ENCODE data around the gene TRAF7. TPM values are rescaled to one million over a fixed set of nuclear protein-coding genes. Genes with fewer than 3 reads are reported as not detected.

The TRAF7 gene
- total and polyA plus RNA-seq, 2 of the 13 experiments (the other 11 are each of a cell fraction or from before 2014, with no cell fraction given), result 47.9 to 65.6 TPM

DNA sequence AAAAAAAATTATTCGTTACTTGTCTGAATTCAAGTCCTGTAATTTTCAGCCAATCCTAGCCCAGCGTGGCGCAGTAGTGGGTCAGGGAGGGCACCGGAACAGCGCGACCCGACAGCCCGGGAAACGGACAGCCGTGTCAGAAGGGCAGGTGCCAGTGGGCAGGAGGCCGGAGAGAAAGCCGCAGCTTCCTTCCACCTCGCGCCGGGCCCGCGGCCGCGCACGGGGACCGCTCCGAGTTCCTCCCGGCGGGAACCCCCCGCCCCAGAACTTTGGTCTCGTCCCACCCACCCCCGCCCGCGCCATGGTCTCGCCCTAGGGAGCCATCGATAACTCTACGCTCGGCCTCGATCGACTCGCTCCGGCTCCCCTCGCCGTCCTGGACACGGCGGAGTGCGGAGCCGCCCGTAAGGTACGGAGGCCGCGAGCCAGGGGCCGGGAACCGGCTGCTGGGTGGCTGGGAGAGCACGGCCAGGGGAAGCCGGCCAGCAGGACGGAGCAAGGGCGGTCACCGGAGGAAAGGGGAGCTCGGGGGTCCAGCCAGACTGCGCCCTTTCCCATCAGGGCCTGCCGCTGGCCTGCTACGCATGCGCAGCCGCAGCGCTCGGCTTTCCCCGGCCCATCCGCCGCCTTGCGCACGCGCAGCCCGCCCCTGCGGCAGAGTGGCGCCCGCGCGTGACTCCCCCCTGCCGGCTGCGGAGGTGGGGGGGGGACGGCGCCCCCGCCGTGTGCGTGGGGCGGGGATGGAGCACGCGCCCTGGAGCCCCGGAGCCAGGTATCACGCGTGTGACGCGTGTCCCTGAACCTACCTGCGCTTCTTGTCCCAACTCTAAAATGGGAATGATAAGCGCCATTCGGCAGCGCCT, 49.8 kb downstream of the TRAF7 start, which contains the start of gene MLST8 (continued):
- peak; percentile 81; the same call in 1 of the 2 replicates for TF ChIP-seq ZNF136 (CRISPR knock-in tag; IDR thresholded peaks at IDR 0.05; ENCODE audit: low read depth)
- TF ChIP-seq TAF15 (IDR thresholded peaks at IDR 0.05; ENCODE audit: low read depth, low read length, poor library complexity, severe bottlenecking), result peak; percentile 79
- TF ChIP-seq, protein P1, sequence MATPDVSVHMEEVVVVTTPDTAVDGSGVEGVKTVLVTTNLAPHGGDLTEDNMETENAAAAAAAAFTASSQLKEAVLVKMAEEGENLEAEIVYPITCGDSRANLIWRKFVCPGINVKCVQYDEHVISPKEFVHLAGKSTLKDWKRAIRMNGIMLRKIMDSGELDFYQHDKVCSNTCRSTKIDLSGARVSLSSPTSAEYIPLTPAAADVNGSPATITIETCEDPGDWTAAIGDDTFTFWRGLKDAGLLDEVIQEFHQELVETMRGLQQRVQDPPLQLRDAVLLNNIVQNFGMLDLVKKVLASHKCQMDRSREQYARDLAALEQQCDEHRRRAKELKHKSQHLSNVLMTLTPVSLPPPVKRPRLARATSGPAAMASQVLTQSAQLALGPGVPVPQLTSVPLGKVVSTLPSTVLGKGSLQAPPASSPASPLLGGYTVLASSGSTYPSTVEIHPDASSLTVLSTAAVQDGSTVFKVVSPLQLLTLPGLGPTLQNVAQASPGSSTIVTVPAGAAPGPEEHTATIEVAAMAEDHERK (CRISPR knock-in tag; IDR thresholded peaks at IDR 0.05; ENCODE audit: low read depth), result no peak; the same call in none of the 2 replicates
- peak; percentile 28; the same call in 1 of the 2 replicates for TF ChIP-seq GATAD2A (CRISPR knock-in tag; IDR thresholded peaks at IDR 0.05)
- peak; percentile 99 for TF ChIP-seq ZFX (CRISPR knock-in tag; IDR thresholded peaks at IDR 0.05; ENCODE audit: low read depth)
- 0 out of 2 replicates have a peak, but pooled peaks have one; percentile 37 for TF ChIP-seq ZNF552 (CRISPR knock-in tag; IDR thresholded peaks at IDR 0.05; ENCODE audit: borderline replicate concordance)
- no peak for TF ChIP-seq NR2F1 (CRISPR knock-in tag; IDR thresholded peaks at IDR 0.05)
- TF ChIP-seq, protein P2, sequence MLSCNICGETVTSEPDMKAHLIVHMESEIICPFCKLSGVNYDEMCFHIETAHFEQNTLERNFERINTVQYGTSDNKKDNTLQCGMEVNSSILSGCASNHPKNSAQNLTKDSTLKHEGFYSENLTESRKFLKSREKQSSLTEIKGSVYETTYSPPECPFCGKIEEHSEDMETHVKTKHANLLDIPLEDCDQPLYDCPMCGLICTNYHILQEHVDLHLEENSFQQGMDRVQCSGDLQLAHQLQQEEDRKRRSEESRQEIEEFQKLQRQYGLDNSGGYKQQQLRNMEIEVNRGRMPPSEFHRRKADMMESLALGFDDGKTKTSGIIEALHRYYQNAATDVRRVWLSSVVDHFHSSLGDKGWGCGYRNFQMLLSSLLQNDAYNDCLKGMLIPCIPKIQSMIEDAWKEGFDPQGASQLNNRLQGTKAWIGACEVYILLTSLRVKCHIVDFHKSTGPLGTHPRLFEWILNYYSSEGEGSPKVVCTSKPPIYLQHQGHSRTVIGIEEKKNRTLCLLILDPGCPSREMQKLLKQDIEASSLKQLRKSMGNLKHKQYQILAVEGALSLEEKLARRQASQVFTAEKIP (CRISPR knock-in tag; IDR thresholded peaks at IDR 0.05; ENCODE audit: borderline replicate concordance), result no peak
- peak; percentile 70; the same call in 1 of the 2 replicates for TF ChIP-seq MIER3 (CRISPR knock-in tag; IDR thresholded peaks at IDR 0.05; ENCODE audit: borderline replicate concordance)
- TF ChIP-seq NFKB2 (CRISPR knock-in tag; IDR thresholded peaks at IDR 0.05; ENCODE audit: borderline replicate concordance), result peak; percentile 83; the same call in 1 of the 2 replicates
- peak; percentile 95 for TF ChIP-seq HNRNPLL (IDR thresholded peaks at IDR 0.05; ENCODE audit: low read depth, low read length, poor library complexity, severe bottlenecking)
- peak; percentile 81 for TF ChIP-seq ZMYM4 (CRISPR knock-in tag; IDR thresholded peaks at IDR 0.05)
- 0 out of 2 replicates have a peak, but pooled peaks have one; percentile 73 for TF ChIP-seq ZNF607 (CRISPR knock-in tag; IDR thresholded peaks at IDR 0.05; ENCODE audit: borderline replicate concordance)
- TF ChIP-seq YEATS4 (CRISPR knock-in tag; IDR thresholded peaks at IDR 0.05; ENCODE audit: borderline replicate concordance), result peak; percentile 72; the same call in 1 of the 2 replicates
- TF ChIP-seq HDAC1 (CRISPR knock-in tag; IDR thresholded peaks at IDR 0.05), result peak; percentile 27
- TF ChIP-seq NFKBIZ (CRISPR knock-in tag; IDR thresholded peaks at IDR 0.05), result peak; percentile 76; the same call in 1 of the 2 replicates
- peak; percentile 39; the same call in 1 of the 2 replicates for TF ChIP-seq ATF7 (IDR thresholded peaks at IDR 0.05)
- TF ChIP-seq ATF7 (CRISPR knock-in tag; IDR thresholded peaks at IDR 0.05), result no peak
- no peak for TF ChIP-seq KDM3A (CRISPR knock-in tag; IDR thresholded peaks at IDR 0.05; ENCODE audit: low read depth)
- TF ChIP-seq, protein P3, sequence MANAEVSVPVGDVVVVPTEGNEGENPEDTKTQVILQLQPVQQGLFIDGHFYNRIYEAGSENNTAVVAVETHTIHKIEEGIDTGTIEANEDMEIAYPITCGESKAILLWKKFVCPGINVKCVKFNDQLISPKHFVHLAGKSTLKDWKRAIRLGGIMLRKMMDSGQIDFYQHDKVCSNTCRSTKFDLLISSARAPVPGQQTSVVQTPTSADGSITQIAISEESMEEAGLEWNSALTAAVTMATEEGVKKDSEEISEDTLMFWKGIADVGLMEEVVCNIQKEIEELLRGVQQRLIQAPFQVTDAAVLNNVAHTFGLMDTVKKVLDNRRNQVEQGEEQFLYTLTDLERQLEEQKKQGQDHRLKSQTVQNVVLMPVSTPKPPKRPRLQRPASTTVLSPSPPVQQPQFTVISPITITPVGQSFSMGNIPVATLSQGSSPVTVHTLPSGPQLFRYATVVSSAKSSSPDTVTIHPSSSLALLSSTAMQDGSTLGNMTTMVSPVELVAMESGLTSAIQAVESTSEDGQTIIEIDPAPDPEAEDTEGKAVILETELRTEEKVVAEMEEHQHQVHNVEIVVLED (CRISPR knock-in tag; IDR thresholded peaks at IDR 0.05; ENCODE audit: borderline replicate concordance), result peak; percentile 82
- TF ChIP-seq, protein P4, sequence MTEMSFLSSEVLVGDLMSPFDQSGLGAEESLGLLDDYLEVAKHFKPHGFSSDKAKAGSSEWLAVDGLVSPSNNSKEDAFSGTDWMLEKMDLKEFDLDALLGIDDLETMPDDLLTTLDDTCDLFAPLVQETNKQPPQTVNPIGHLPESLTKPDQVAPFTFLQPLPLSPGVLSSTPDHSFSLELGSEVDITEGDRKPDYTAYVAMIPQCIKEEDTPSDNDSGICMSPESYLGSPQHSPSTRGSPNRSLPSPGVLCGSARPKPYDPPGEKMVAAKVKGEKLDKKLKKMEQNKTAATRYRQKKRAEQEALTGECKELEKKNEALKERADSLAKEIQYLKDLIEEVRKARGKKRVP (CRISPR knock-in tag; IDR thresholded peaks at IDR 0.05), result peak in 1 of 2 experiments; percentile 61; a peak in 1 of 4 replicates
- TF ChIP-seq SOX13 (IDR thresholded peaks at IDR 0.05), result peak; percentile 18; the same call in 1 of the 2 replicates
- TF ChIP-seq SOX13 (CRISPR knock-in tag; conservative IDR thresholded peaks at IDR 0.05 in 1 of 2, IDR thresholded peaks at IDR 0.05 in 1 of 2), result peak in 1 of 2 experiments; percentile 17; a peak in 1 of 4 replicates
